B cell (primary cell): ENCODE data around the gene CHD5.

ENCODE experiments used
- CTCF ChIP-seq: fragments of 200-600 bp; IDR thresholded peaks from one replicate; pipeline ENCODE4 v1.8.0; 2022; ENCODE audit warnings: antibody characterized with exemption, mild to moderate bottlenecking
- EZH2 ChIP-seq: IDR thresholded peaks from 2 replicates; pipeline ENCODE4 v1.6.1; 2012; ENCODE audit warnings: borderline replicate concordance, low read depth, mild to moderate bottlenecking, moderate library complexity, low read length; ENCODE audit not compliant: insufficient read depth, poor library complexity, severe bottlenecking

DNA sequence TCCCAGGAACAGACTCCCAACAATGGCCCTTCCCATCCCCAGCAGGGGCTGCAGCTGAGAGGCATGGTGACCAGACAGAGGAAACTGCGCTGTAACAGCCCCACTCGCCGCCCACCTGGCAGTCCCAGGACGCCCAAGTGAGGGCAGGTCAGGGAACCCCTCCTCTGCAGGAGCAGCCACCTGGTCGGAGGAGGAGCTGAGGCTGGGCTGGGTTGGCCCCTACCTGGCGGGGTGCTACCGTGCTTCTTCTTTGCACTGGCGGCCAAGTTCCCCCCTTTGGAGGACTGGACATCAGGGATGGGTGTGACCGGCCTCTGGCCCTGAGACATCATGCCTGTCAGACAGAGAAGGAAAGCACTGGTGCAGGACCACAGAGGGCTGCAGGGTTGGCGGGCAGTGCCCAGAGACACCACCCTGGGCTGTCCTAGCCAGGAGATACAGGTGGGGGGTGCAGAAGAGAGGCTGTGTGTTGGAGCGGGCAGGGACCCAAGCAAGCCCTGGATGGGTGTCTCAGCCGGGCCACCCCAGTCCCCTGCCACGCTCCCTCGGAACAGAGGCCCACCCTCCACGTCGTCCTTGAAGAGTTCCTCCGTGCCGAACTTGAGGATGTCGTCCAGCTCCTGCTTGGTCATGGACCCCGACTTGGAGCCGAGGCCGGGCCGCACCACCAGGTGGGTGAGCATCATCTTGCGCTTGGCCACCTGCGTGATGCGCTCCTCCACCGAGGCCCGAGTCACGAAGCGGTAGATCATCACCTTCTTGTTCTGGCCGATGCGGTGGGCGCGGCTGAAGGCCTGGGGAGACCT is 51.6 kb downstream of the CHD5 start:
- TF ChIP-seq CTCF = no peak
- no peak for TF ChIP-seq EZH2
